Measurements from ENCODE around the gene ADGRF3.

ADGRF3 gene

DNA sequence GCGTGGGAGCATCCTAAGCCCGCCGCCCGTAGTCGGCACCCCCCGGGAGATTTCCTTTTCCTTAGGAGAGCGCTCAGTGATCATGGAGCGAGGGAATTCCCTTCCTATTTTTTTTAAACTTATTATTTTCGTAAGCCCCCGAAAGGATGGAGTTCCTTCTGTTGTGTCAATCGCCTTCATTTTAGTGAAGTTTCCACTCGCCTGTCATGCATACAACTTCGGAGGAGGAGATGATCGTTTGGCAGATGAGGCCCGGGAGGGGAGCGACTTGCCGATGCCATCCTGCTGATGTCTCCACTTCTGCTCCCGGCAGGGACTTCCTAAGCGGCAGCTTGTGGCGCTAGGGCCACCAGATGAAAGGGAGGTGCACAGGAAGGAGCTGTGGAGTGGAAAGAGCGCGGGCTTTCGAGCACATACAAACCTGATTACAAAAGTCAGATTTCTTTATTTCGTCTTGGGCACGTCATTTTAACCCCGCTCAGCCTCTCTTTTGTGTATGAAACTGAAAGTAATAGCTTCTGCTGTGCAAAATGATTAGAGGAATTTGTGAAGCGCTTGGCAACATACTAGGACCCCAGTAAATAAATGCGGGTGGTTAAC, at the start of gene ADGRF3:
Gene ADGRF3 (minus strand): TSS at position 336 of the 600 bp plus-strand sequence. CDS start 555 bp downstream, outside the sequence.
- peak; percentile 46 for DNase-seq (ENCODE audit: low read depth)
- H3K4me3 ChIP-seq (ENCODE audit: low read length), result peak within 1 kb of the TSS; percentile 89
- TF ChIP-seq CTCF (IDR thresholded peaks at IDR 0.05; ENCODE audit: insufficient read depth, low read depth, low read length, missing control alignments), result no peak

- no peak for TF ChIP-seq CTCF (IDR thresholded peaks at IDR 0.05; ENCODE audit: insufficient read depth, low read depth, low read length, missing control alignments)
- H3K4me3 ChIP-seq (ENCODE audit: low read length), result no peak overlapping the region
- no peak for DNase-seq (ENCODE audit: low read depth)
These were observed 48.8 kb upstream of the ADGRF3 start for GRCh38 chr2:26395394-26395793.

DNA sequence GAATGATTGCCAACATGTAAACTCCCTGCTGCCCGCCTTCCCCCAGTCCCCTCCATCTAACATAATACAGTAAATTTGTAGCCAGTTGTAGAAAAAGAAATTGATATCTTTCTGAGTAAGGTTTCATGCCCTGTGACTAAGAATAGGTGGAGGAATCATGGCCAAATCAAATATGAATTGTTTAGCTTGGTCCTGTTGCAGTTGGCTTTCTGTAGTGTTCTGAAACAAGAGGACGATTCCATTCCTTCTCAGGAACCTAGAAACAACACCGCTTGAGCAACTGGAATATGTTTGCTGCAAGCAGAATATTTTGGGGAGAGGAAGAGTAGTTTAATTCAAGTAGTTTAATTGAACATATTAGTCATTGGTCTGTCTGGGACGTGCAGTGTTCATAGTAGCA, 48.1 kb upstream of the ADGRF3 start:
- DNase-seq (ENCODE audit: low read depth), result no peak
- H3K4me3 ChIP-seq (ENCODE audit: low read length), result no peak overlapping the region
- TF ChIP-seq CTCF (IDR thresholded peaks at IDR 0.05; ENCODE audit: insufficient read depth, low read depth, low read length, missing control alignments), result no peak

GRCh38 chr2:26387189-26387588, 40.6 kb upstream of the ADGRF3 start:
- no peak for DNase-seq (ENCODE audit: low read depth)
- no peak for TF ChIP-seq CTCF (IDR thresholded peaks at IDR 0.05; ENCODE audit: insufficient read depth, low read depth, low read length, missing control alignments)
- no peak overlapping the region for H3K4me3 ChIP-seq (ENCODE audit: low read length)

- DNase-seq (ENCODE audit: low read depth), result no peak
- no peak for TF ChIP-seq CTCF (IDR thresholded peaks at IDR 0.05; ENCODE audit: insufficient read depth, low read depth, low read length, missing control alignments)
- H3K4me3 ChIP-seq (ENCODE audit: low read length), result no peak overlapping the region
These were observed 38.0 kb upstream of the ADGRF3 start for GRCh38 chr2:26384597-26384996.

DNA sequence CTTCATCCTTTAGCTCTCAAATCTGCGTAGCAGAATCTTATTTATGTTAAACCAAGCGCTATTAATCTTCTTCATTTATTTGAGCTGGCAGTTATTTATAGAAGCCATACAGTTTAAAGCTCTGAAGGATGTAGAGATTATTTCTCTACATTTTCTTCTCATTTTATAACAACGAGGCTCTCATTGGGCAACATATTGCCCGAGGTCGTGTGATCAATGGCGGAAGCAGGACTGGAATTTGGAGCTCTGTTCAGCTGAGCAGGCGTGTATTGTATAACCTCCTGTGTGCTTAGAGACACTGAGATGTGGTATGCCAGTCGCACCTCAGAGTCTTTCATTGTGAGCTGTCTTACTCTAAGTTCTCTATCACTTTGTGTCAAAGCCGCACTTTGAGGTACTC, 37.6 kb upstream of the ADGRF3 start:
- H3K4me3 ChIP-seq (ENCODE audit: low read length), result no peak overlapping the region
- TF ChIP-seq CTCF (IDR thresholded peaks at IDR 0.05; ENCODE audit: insufficient read depth, low read depth, low read length, missing control alignments), result no peak
- DNase-seq (ENCODE audit: low read depth), result peak; percentile 64

GRCh38 chr2:26382564-26382963, 36.0 kb upstream of the ADGRF3 start:
- DNase-seq (ENCODE audit: low read depth), result no peak
- TF ChIP-seq CTCF (IDR thresholded peaks at IDR 0.05; ENCODE audit: insufficient read depth, low read depth, low read length, missing control alignments), result no peak
- no peak overlapping the region for H3K4me3 ChIP-seq (ENCODE audit: low read length)

All from epithelial cell of esophagus (primary cell).